HG02763 (cell line): ENCODE results near the gene PAPSS1.
"Not testable (repeated sequence)": the region's sequence is repeated elsewhere in the genome, so short reads cannot be mapped to it uniquely, and the experiment has no call there.

ENCODE experiments used
- ATAC-seq: cut with Tn5 transposase; IDR thresholded peaks from one replicate; pipeline ENCODE4 v1.9.1; 2021; ENCODE audit warnings: mild to moderate bottlenecking, moderate library complexity; ENCODE audit not compliant: unreplicated experiment

Gene PAPSS1

DNA sequence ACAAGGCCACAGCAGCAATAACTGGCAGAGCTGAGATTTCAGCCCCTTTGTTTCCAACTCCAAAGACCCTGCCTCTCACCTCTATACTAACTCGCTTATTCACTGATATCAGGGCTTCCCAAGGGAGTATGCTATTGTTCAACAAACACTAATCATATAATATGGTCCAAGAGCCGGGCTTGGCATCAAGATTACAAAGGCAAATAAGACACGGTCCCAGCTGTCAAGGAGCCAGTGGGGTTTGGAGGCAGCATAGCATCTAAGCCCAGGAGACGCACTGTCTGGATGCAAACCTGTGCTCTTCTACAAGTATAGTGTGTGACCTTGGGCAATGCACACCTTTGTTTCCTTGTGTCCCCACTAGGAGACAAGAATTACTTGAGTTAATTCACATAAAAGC, 28.7 kb downstream of the PAPSS1 start:
- no peak for ATAC-seq

DNA sequence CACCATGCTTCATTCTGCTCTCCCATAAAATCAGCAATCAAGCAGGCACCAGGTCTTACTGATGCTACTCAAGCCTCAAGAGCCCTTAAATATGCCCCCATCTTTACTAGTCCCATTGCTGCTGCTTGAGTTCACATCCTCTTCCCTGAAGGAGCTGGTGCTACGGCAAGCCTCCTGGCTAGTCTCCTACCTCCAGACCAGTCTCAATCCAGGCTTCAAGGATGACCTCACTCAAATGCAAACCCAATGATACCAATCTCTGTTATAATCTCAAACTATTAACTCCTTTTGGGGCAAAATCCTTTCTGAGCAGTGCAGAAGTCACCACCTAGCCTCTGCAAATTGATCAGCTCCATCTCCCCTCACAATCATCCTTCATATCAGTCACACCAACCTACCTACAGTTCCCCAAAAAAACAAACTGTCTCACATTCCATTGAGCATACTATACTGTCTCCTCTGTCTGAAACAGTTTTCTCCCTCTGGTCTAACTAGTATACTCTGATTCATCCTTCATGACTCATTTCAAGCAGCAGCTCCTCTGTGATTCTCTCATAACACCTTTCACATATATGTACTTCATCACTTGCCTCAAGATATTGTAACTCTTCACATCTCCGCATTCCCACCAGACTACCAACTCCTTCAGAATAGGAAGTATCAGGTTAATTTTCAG, 30.0 kb downstream of the PAPSS1 start:
- ATAC-seq, result no peak

DNA sequence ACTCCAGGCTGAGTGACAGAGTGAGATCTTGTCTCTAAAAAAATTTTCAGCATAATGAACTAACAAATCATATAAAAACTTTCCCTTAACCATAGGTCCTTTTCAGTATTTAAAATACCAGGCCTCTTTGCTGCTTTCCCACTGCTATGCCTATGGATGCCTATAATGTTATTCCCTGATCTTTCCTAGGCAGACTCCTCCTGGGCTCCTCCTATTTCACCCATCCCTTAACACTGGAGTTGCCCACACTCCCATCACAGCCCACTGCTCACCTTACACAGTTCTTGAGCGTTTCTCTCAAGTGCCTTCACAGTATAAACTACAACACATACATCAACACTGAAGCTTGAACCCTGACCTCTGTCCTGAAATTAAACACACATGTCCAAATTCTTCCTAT, 31.6 kb downstream of the PAPSS1 start:
- ATAC-seq, result no peak

DNA sequence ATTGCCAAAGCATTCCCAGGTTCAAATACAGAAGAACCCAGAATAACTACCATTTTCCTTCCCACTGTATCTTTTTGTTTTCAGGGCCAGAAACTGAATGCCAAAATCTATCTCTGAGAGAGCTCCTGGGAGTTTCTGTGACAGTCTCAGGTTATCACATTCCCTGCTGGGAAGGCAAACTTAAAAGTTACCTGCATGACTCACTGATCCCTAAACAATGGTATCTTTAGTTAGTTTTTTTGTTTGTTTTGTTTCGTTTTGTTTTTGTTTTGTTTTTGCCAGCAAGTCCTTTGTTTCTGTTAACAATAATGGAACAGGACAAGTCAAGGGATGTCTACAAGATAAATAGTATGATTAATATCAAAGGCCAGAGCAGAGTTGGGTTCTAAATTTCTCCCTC, 34.3 kb downstream of the PAPSS1 start:
- no peak for ATAC-seq

DNA sequence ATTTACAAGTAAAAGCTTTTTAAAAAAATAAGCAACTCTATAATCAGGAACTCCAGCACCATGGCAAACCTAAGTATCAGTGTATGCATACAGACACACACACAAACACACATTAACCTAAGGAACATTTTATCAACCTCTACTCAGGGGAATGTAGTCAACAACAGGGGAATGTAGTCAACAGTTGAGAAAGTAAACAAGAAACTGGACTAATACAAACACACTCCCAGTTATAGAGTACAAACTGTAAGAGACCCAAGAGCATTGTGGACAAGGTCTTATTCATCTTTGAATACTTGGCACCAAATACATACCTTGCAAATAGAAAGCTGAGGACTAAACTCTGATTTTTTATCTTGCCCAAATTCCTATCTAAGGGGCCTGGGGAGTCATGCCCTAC, 36.2 kb downstream of the PAPSS1 start:
- no peak for ATAC-seq

DNA sequence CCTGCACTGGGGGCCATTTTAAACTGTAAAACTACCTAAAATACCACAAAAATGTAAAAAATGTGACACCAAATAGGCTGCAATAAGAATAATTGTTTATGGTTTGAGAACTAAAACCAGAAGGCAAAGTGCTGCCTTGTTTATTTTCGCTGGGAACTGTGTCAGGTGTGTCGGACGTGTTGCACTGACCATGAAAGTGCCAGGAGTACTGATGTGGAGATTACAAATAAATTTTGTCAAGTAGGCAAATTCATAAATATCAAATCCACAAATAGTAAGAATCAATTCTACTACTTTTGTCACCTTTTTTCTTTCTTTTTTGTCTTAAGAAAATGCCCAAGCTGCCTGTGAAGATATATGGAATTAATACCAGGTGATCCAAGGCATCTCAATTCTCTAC, 37.7 kb downstream of the PAPSS1 start:
- ATAC-seq, result no peak

DNA sequence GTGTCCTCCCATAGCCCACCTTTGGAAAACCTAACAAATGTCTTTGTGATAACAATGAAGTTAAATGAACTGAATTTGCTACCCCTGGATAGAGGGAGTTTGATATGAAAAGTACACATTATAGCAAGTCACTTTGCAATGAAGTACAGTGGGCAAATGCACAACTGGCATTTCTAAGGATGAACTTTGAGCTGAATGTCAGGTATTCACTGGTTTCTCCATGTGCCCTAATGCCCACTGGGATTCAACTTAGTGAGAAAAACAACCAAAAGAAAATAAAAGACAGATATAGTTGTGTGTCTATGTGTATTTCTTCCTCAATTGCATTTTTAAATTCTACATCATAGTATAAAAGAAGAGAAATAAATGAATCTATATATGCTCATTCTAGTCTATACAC, 51.0 kb downstream of the PAPSS1 start:
- ATAC-seq, result no peak

DNA sequence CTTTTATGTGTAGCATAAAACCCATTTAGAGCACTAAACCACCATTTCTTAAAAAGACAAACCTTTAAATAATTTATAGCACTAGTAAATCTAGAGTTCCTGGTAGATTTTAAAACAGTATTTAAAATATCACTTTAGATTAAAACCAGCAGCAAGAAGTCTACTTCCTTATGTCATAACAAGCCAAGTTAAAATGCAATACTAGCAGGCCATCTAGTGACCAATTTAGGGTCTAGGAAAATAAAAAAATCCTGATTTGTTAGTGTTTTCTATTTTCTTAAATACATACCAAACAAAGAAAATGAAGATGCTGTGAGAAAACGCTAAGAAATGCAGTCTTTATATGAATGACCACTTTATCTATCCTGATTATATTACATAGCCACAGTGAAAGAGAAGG, 53.9 kb downstream of the PAPSS1 start:
- ATAC-seq, result no peak

DNA sequence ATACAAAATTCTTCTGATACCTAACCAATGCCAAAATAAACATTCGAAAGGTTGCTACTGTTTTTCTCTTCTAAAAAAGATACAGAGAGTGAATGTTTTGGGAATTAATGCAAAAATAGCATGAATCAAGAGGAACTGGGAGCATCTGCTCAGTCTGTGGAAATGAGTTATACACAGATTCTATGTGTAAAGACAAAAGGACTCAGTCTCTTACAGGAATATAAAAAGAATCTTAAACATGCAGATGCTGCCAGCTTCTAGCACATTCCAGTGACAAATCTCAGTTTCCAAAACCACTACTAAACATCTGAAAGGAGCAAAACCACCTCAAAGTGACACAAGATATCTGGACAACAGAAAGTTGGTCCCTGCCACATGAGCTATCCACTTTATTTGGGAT, 55.0 kb downstream of the PAPSS1 start:
- ATAC-seq, result no peak

DNA sequence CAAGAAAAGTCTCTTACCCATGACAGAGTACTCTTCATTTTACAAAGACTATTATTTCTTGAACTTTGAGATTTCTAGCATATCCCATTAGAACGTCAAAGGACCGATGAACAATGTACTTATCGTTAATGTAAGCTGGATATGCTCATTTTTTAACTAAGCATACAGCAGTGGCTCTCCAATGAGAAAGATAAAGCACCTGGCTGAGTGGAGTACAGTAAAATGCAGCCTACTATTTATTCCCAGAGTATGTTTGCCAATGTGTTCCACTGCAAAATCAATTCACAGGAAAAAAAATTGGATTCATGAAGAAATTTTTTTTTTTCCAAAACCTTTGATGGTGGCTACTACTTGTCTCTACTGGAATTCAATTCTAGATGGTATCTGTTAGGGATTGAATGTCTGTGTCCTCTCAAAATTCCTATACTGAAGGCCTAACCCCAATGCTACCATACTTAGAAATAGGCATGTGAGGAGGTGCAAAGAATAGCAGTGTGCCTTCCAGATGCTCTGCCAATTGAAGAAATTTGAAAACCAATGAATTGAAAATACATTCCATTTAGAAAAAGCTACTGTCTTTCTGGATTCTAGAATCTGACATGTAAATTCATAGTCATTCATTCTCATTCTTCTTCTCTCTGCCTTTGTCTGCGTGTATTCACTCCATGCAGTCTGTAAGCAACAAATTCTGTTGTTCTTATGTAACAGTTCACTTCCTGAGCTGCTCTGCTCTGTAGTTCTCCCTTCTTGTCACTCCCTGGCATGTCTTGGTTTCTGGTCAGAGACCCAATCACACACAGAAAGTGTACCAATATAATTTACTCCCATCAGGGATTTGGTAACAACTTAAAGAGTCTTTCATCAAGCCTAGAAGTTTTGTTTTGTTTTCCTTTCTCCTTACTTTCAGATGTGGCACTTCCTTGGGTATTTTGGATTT, 61.4 kb downstream of the PAPSS1 start:
- no peak for ATAC-seq

DNA sequence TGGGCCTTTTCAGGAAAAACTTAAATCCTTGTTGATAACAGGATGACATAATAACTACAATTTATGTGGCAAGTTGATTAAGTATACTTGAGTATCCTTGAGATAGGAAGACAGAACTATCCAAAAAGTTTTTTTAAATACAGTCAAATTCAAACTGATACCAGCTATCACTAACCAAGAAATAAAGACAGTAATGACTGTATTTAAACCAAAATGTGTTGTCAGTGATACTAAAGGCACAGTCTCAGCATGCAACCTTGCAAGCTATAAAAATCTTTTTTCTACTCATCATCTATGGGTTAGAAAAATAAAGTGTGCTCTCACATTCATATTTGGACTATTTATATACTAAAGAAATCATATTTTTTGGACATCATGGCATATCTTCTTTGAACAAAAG, 64.7 kb downstream of the PAPSS1 start:
- ATAC-seq, result no peak

DNA sequence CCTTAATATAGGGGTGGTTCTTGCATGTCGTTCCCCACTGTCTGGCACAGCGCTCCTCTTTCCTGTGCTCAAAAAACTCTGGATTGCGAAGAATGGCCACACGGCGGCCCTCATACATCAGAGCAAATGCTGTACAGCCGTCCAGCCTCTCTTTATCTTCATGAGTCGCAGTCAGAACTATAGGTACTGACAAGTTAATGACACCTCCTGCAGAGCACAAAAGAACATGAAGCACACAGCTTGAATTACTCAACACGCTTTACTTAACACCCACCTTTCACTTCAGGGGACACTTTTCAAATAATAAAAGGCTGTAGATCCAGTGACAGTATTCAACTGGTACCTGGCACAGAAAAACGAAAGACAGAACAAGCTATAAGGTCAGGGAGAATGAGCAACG, 65.3 kb downstream of the PAPSS1 start:
- ATAC-seq, result no peak

DNA sequence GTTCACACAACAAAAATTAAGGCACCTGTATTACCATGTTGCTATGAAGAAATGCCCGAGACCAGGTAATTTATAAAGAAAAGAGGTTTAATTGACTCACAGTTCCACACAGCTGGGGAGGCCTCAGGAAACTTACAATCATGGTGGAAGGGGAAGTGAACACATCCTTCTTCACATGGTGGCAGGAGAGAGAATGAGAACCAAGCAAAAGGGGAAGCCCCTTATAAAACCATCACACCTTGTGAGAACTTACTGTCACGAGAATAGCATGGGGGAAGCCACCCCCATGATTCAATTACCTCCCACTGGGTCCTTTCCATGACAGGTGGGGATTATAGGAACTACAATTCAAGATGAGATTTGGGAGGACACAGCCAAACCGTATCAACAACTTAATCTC, 68.6 kb downstream of the PAPSS1 start:
- ATAC-seq, result not testable (repeated sequence)

DNA sequence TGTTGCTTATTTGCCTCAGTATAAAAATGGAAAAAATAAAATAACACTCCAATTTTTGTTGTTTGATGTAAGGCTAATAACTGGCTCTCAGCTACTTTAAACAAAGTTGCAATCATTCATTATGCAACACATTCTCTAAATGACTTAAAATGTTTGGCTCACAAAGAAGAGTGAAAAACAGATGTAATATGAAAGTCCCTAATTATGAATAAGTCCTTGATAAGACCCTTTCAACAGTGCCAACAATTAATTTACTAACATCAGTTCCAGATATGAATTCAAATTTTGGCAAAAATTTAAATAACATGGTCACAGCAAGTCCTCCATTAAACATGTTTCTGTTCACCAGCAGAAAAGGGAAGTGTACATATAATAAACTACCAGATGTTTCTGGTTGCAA, 69.8 kb downstream of the PAPSS1 start:
- ATAC-seq, result no peak

DNA sequence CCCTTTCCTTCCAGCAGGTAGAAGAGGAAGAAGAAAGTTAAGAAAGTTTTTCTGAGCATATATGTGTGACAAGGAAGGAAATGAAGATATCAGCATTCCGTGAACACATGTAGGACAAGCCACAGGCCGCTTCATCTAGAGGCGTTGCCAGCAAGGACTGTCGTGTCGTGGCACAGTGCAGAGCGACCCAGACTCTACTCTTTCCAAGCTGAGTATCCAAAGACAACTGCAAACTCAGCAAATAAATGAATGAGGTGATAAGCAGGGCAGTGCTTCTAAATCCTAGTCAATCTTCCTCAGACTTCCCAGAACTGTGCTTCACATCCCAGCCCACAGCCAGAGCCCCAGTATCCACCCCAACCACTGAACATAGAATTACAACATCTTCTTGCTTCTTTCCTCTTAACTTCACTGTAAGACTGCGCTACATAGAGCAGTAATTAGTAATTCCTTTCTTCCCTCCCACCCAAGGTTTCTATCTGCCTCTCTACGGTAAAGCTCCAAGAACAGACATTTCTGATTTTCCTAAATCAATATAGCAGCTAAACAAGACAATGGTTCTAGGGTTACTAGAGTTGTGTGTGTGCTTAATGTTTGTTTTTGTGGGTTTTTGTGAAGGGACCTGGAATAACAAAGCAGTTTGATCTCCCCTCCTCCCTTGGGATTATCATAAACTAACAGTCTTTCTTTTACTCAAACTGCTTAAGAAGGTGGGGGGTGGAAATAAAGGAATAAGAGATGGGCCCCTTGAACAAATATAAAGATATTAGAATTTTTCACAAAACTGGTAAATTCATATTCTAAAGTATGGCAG, 71.6 kb downstream of the PAPSS1 start:
- no peak for ATAC-seq

DNA sequence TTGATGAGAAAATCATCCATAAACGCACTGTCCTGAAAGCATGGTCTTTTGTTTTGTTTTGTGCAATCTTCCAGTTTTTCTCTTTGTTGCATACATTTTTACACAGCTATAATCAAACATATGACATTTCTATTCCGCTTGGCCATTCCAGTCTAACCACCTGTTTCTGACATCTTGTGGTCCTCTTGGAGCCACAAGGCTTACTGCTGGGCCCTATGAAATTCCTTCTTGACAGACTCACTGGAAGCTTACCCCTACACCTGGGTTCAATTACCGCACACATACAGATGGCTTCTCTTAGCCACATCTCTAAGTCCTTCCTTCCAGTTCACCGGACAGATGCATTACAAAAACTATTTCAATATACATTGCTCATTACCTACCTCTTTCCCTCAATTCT, 72.4 kb downstream of the PAPSS1 start:
- ATAC-seq, result no peak

DNA sequence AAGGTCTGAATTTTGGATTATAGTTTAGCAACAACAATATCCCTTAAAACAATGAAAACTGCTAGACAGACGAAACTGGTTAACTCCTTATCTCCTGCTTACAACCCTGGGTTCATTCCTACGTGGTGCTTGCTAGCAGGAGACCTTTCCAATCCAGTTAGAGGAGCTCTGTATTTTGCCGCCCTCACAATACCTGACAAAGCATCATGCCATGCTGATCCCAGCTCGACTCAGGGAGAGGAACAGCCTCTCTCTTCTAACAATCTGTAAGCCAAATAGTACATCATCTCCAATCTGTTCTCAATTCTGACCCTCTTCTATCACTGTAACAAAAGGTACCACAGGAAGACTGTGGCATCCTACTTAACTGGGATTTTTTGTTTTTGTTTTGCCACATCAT, 74.4 kb downstream of the PAPSS1 start:
- no peak for ATAC-seq

DNA sequence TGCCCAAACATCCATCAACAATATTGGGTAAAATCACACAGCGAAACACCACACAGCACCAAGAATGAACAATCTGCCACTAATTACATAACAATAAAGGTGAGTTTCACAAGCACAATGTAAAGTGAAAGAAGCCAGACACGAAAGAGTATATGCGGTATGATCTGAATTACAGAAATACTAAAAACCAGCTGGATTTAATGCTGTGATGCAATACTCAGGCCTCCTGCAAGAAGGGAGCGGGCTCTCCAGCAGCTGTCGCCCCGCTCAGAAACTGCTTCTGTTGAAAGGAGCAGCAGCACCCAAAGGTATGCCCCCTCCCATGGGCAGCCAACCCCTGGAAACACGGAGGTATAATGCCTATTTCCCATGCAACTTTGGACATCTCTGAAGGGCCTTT, 77.0 kb downstream of the PAPSS1 start:
- ATAC-seq, result no peak

DNA sequence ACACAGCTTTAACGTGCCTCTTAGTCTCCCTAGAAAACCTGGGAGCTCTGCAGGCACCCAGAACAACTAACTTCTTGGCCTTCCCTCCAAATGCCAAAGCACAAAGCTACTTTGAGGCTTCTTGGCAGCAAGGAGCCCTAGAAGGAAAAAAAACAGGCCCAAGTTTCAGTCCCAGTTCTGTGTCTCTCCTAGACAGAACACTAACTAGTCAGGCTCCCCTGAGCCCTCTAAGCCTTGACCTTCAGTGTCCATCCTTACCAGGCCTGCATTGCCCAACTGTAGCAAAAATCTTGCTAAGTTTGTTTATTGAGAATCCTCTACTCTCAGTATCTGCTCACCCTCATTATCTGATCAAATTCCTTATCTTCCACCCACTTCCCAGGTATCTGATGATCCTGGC, 79.2 kb downstream of the PAPSS1 start:
- ATAC-seq, result no peak

DNA sequence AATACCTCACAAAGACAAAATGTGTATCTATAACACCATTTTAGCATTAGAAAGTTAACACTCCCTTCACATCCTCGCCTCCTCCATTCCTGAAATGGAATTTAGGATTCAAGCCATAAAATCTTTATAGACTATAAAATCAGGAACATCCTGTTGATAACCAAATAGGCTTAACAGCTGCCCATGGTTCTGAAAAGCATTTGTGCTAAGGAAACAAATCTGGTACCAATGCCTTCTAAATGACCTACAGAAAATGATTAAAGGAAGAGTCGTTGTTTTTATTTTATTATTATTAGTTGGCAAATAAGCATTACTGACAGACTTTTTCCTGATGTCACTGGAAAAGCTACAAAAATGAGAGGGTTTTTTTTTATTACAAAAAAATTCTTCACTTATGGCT, 79.8 kb downstream of the PAPSS1 start:
- no peak for ATAC-seq

DNA sequence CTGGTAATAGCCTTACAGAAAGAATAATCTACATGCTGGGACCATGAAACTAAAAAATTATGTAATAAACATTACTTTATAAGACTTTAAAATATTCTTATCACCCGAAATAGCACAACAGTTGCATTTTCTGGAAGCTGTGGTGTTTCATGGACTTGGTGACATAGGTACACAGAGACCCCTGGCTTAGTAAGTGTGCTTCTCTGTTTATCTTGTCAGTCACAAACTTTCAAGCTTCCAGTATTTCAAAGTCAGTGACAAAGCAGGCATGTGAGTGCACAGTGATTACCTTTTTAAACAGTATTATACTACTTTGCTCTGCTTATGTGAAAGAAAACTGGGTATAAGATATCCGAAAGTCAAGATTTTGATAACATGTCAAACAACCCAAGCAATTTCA, 84.3 kb downstream of the PAPSS1 start:
- ATAC-seq, result no peak

DNA sequence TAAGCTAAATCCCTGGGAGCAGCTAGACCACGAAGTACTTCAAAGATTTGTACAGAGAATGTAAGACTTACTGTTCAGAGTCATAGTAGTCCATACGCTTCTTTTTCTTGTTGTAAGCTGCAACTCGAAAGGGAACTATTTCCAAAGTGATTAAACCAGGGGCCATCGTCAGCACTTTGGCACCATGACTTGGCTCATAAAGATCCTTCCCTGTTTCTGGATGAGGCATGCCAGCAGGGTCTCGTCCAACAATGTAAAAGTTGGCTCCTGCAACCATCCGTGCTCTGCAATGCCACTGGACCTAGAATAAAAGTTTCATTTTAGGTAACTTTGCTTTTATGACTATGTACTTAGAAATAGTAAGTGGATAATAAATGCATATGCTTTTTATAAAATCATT, 88.5 kb downstream of the PAPSS1 start:
- no peak for ATAC-seq
